HL-60 (cell line): ENCODE results near the gene MICAL2.

Experiments
- DNase-seq, 2 experiments: peaks; one replicate each; pipeline ENCODE4 v3.0.0-alpha.2; 2010 to 2020; ENCODE audit warnings: low read depth in 1 of 2, low spot score in 1 of 2
- H3K27ac ChIP-seq: fragments of 250-450 bp; sonication (Bioruptor Pico); replicated peaks from 2 replicates; pipeline ENCODE4 v1.5.1; 2020; ENCODE audit warnings: mild to moderate bottlenecking, moderate library complexity
- H3K27me3 ChIP-seq: fragments of 250-450 bp; sonication (Bioruptor Pico); 2 replicates; pipeline ENCODE4 v1.5.1; 2021; ENCODE audit warnings: mild to moderate bottlenecking, moderate library complexity; ENCODE audit not compliant: insufficient read depth, poor library complexity, severe bottlenecking
- H3K4me3 ChIP-seq: replicated peaks from 2 replicates; pipeline ENCODE4 v1.5.1; 2011; ENCODE audit warnings: mild to moderate bottlenecking, control low read depth, low read length; ENCODE audit not compliant: insufficient read depth
- GABPA ChIP-seq: IDR thresholded peaks from 2 replicates; pipeline ENCODE4 v1.6.1; 2012; ENCODE audit warnings: low read depth
- POLR2AphosphoS5 ChIP-seq: IDR thresholded peaks from 2 replicates; pipeline ENCODE4 v1.6.1; 2012; ENCODE audit warnings: low read depth
- SPI1 ChIP-seq: IDR thresholded peaks from 2 replicates; pipeline ENCODE4 v1.6.1; 2012; ENCODE audit warnings: low read depth, mild to moderate bottlenecking, borderline replicate concordance
- TF ChIP-seq, protein P1 (sequence below): IDR thresholded peaks from one replicate; pipeline ENCODE4 v1.5.1; 2011; ENCODE audit warnings: low read length, control low read depth, inconsistent platforms; ENCODE audit not compliant: insufficient read depth
- TF ChIP-seq, protein P2 (sequence below): IDR thresholded peaks from 2 replicates; pipeline ENCODE4 v1.6.1; 2012; ENCODE audit warnings: low read depth; ENCODE audit not compliant: insufficient replicate concordance

Gene MICAL2

DNA sequence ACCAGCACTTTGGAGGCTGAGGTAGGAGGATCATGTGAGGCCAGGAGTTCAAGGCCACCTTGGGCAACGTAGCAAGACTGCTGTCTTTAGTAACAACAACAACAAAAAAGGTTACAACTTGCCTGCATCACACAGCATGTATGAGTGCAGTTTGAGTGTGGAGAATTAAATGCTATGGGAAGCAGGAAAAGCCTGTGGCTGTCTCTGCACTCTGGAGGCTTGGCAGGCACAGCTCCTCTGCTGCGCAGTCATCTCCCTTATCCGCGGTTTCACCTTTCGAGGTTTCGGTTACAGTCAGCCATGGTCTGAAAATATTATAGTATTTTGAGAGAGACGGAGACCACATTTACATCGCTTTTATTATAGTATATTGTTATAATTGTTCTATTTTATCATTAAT lies 2.9 kb downstream of the MICAL2 start:
- H3K4me3 ChIP-seq: no peak overlapping the region

GRCh38 chr11:12114193-12115033 lies 4.0 kb downstream of the MICAL2 start:
- Histone ChIP-seq H3K27me3 (no peaks in the 10 kb centered on the region), H3K27ac (no peak overlapping the region), H3K4me3 (no peak overlapping the region)
- TF ChIP-seq SPI1 (no peak), POLR2AphosphoS5 (no peak), GABPA (no peak)
- TF ChIP-seq, protein P1, sequence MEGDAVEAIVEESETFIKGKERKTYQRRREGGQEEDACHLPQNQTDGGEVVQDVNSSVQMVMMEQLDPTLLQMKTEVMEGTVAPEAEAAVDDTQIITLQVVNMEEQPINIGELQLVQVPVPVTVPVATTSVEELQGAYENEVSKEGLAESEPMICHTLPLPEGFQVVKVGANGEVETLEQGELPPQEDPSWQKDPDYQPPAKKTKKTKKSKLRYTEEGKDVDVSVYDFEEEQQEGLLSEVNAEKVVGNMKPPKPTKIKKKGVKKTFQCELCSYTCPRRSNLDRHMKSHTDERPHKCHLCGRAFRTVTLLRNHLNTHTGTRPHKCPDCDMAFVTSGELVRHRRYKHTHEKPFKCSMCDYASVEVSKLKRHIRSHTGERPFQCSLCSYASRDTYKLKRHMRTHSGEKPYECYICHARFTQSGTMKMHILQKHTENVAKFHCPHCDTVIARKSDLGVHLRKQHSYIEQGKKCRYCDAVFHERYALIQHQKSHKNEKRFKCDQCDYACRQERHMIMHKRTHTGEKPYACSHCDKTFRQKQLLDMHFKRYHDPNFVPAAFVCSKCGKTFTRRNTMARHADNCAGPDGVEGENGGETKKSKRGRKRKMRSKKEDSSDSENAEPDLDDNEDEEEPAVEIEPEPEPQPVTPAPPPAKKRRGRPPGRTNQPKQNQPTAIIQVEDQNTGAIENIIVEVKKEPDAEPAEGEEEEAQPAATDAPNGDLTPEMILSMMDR: no peak
- TF ChIP-seq, protein P2, sequence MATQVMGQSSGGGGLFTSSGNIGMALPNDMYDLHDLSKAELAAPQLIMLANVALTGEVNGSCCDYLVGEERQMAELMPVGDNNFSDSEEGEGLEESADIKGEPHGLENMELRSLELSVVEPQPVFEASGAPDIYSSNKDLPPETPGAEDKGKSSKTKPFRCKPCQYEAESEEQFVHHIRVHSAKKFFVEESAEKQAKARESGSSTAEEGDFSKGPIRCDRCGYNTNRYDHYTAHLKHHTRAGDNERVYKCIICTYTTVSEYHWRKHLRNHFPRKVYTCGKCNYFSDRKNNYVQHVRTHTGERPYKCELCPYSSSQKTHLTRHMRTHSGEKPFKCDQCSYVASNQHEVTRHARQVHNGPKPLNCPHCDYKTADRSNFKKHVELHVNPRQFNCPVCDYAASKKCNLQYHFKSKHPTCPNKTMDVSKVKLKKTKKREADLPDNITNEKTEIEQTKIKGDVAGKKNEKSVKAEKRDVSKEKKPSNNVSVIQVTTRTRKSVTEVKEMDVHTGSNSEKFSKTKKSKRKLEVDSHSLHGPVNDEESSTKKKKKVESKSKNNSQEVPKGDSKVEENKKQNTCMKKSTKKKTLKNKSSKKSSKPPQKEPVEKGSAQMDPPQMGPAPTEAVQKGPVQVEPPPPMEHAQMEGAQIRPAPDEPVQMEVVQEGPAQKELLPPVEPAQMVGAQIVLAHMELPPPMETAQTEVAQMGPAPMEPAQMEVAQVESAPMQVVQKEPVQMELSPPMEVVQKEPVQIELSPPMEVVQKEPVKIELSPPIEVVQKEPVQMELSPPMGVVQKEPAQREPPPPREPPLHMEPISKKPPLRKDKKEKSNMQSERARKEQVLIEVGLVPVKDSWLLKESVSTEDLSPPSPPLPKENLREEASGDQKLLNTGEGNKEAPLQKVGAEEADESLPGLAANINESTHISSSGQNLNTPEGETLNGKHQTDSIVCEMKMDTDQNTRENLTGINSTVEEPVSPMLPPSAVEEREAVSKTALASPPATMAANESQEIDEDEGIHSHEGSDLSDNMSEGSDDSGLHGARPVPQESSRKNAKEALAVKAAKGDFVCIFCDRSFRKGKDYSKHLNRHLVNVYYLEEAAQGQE: no peak
- no peak for DNase-seq

More for the DNA sequence above, 2.9 kb downstream of the MICAL2 start:
- DNase-seq: no peak
- H3K27ac ChIP-seq: no peak overlapping the region
- no peak for TF ChIP-seq GABPA
- no peaks in the 10 kb centered on the region for H3K27me3 ChIP-seq

GRCh38 chr11:12116425-12117032 lies 6.1 kb downstream of the MICAL2 start:
- Histone ChIP-seq H3K27me3 (no peaks in the 10 kb centered on the region), H3K27ac (no peak overlapping the region), H3K4me3 (no peak overlapping the region)
- no peak for TF ChIP-seq POLR2AphosphoS5
- no peak for TF ChIP-seq GABPA
- TF ChIP-seq, protein P1: no peak
- TF ChIP-seq, protein P2: no peak
- no peak for TF ChIP-seq SPI1
- DNase-seq: no peak

DNA sequence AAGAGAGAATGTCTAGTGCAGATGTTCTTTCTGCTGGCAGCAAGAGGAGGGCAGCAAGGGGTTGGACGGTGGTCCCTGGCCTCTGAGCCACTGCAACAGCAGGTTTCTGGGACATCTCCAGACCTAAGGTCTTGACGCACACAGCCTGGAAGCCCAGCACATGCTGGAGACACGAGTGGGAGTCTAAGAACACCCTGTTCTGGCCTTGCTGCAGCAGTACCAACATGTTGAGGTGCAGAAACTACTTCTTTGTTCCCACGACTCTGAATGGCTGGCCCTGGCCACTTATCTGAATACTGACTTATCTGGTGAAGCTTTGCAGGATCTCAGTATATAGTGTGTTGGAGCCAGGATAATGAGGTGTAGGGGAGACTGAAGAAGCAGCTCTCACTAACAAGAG lies 6.8 kb downstream of the MICAL2 start:
- no peak for DNase-seq
- no peak for TF ChIP-seq SPI1
- no peak for TF ChIP-seq POLR2AphosphoS5
- TF ChIP-seq GABPA: no peak
- TF ChIP-seq, protein P1: no peak
- TF ChIP-seq, protein P2: no peak
- no peak overlapping the region for H3K27ac ChIP-seq

More for the DNA sequence above, 6.8 kb downstream of the MICAL2 start:
- no peak overlapping the region for H3K4me3 ChIP-seq
- no peaks in the 10 kb centered on the region for H3K27me3 ChIP-seq
